H7 (cell line): Measurements from ENCODE around the gene CCDC136. TPM values are rescaled to one million over a fixed set of nuclear protein-coding genes. Genes with fewer than 3 reads are reported as not detected.

ENCODE experiments used
- DNase-seq: peaks from one replicate; pipeline ENCODE4 v3.0.0; 2012
- H3K27me3 ChIP-seq: 2 replicates; pipeline ENCODE4 v1.6.0; 2011; ENCODE audit warnings: mild to moderate bottlenecking, low read length; ENCODE audit not compliant: control insufficient read depth, insufficient read depth
- H3K36me3 ChIP-seq: replicated peaks from 2 replicates; pipeline ENCODE4 v1.5.1; 2011; ENCODE audit warnings: low read length; ENCODE audit not compliant: control insufficient read depth, insufficient read depth
- H3K4me3 ChIP-seq: 2 replicates; pipeline ENCODE4 v1.5.1; 2011; ENCODE audit warnings: low read depth, mild to moderate bottlenecking, control low read depth, low read length, moderate library complexity; ENCODE audit not compliant: insufficient read depth
- total RNA-seq: library from RNA; depleted of rRNA; stranded (reverse); fragments of >200 nt; shearing (Covaris generic); gene quantifications from 2 replicates; pipeline ENCODE4 v1.2.3, GENCODE V29; 2014

CCDC136 gene
- total RNA-seq, 1 experiment from 2014 or later: 9.7 TPM

DNA sequence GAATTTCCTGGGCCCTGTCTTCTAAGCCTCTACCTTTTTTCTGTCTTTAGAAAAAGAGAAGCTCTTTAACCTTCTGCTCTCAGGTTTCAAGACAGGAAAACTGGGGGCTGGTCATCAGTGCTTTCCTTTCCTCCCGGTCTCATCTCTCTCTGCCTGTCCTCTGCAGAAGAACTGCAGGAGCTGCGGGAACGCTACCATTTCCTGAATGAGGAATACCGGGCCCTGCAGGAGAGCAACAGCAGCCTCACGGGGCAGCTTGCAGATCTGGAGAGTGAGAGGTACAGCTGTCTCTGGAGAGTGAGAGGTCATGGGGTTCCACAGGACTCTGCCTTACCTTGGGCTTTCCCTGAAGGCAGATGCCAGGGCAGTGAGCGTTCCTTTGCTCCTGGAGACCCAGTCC, 12.7 kb downstream of the CCDC136 start:
- DNase-seq: no peak
- Histone ChIP-seq H3K4me3 (no peak overlapping the region), H3K36me3 (peaks cover 24% of the 10 kb centered on the region), H3K27me3 (no peaks in the 10 kb centered on the region)

GRCh38 chr7:128805225-128805624, 13.5 kb downstream of the CCDC136 start:
- DNase-seq: no peak
- H3K4me3 ChIP-seq: no peak overlapping the region
- no peaks in the 10 kb centered on the region for H3K27me3 ChIP-seq
- peaks cover 22% of the 10 kb centered on the region for H3K36me3 ChIP-seq

- Histone ChIP-seq H3K36me3 (peaks cover 24% of the 10 kb centered on the region), H3K27me3 (no peaks in the 10 kb centered on the region), H3K4me3 (no peak overlapping the region)
- DNase-seq: no peak
Observed at GRCh38 chr7:128807191-128807590, 15.4 kb downstream of the CCDC136 start.

DNA sequence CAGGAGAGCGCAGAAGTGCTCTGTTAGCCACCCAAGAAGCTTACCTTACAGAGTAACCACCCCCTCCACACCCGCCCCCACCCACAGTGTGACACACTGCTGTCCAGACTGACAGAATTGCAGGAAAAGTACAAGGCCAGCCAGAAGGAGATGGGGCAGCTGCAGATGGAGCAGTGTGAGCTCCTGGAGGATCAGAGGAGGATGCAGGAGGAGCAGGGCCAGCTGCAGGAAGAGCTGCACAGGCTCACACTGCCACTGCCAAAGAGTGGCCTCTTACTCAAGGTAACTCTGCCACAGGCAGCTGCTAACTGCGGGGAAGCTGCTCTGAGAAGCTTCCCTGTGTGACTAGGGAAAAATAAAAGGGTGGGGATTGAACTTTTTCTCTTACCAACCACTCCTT, 17.6 kb downstream of the CCDC136 start:
- no peak for DNase-seq
- H3K36me3 ChIP-seq: peaks cover 24% of the 10 kb centered on the region
- H3K4me3 ChIP-seq: no peak overlapping the region
- H3K27me3 ChIP-seq: no peaks in the 10 kb centered on the region

DNA sequence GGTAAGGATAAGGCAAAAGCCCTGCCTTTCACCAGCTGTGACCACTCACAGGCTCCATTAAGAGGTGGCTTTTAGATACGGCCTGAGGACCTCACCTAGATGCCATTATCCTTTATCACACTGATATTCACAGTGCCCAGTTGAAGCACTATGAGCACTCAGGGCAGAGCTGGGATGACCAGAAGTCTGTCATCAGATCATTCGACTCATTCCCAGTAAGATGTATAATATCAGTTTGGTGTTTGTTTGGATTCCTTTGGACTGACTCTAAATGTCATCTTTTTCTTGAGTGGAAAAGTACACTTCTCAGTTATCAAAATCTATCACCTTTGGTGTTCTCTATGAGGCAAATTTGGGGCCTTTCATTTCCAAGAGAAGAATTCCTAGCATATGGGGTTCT, 18.7 kb downstream of the CCDC136 start:
- Histone ChIP-seq H3K4me3 (no peak overlapping the region), H3K36me3 (peaks cover 22% of the 10 kb centered on the region), H3K27me3 (no peaks in the 10 kb centered on the region)
- no peak for DNase-seq

DNA sequence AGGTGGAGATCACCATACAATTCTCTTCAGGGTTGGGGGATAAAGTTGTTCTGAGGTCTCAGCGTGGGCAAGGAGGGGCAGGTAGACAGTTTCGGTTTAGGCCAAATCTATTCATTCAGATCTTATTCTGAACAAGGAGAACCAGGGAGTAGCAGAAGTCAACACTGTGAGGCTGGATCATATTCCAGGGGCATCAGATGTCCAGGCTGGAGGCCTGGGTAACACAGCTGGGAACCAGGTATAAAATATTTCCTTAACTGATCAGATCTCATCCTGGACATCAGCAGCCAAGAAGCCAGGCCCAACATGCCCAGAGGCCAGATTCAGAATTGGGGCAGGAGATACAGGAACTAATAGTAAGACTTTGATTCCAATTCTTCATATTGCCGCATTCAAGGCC, 19.2 kb downstream of the CCDC136 start:
- H3K36me3 ChIP-seq: peaks cover 18% of the 10 kb centered on the region
- no peaks in the 10 kb centered on the region for H3K27me3 ChIP-seq
- no peak overlapping the region for H3K4me3 ChIP-seq
- no peak for DNase-seq

GRCh38 chr7:128811631-128812430, 20.1 kb downstream of the CCDC136 start:
- H3K27me3 ChIP-seq: no peaks in the 10 kb centered on the region
- DNase-seq: no peak
- H3K36me3 ChIP-seq: peaks cover 9% of the 10 kb centered on the region
- H3K4me3 ChIP-seq: no peak overlapping the region

DNA sequence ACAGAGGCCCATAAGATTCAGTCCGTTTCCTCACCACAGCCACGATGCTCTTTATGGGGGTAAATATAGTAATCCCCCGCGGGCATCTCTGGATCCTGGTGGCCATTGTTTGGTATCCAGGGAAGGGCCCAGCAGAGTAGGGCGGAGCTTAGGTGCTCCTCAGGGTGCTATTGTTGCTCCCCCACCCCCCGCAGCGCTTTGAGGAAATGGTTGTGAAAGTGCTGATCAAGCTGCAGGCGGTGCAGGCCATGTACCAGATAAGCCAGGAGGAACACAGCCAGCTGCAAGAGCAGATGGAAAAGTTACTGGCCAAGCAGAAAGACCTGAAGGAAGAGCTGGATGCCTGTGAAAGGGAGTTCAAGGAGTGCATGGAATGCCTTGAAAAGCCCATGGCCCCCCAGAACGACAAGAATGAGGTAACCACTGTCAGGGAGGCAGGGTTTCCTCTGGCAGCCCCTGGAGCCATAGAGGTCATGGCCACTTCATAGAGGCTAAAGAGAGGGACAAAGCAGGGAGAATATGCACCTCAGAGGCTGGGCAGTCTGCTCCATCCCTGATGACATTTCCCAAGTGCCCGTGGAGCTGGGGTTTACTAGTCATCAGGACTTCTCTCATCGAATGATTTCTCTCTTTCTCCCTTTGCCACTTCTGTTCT, 20.9 kb downstream of the CCDC136 start:
- peak; percentile 63 for DNase-seq
- Histone ChIP-seq H3K36me3 (peaks cover 7% of the 10 kb centered on the region), H3K4me3 (no peak overlapping the region), H3K27me3 (no peaks in the 10 kb centered on the region)

GRCh38 chr7:128814499-128814898, 22.7 kb downstream of the CCDC136 start:
- no peak for DNase-seq
- Histone ChIP-seq H3K4me3 (no peak overlapping the region), H3K36me3 (peaks cover 4% of the 10 kb centered on the region), H3K27me3 (no peaks in the 10 kb centered on the region)

DNA sequence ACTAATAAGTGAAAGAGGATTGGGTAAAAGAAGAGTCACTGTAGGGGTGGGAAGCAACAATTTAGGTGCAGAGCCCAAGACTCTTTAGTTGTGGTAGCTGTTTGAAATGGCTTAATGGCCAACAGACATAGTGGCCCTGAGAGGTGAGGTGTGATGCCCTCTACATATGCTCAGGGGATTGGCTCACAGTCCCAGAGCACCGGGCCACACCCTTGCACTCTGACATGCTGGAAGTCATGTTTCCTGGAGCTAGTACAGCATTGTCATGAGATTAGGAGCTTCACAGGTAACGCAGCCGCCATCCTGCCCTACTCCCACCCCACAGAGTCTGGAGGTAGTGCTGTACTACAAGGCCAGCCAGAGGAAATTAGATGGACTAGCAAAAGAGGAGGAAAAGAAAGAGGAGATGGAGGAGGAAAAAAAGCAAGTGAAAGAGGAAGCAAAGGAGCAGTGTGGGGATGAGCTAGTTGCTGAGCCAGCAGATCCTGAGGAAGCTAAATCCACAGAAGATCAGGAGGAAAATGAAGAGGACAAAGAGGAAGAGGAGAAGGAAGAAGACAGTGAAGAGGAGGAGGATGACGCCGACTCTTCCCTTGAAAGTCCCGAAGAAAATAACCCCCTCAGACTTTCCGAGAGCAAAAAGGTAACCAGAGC, 23.6 kb downstream of the CCDC136 start:
- Histone ChIP-seq H3K4me3 (no peak overlapping the region), H3K27me3 (no peaks in the 10 kb centered on the region), H3K36me3 (peaks cover 4% of the 10 kb centered on the region)
- DNase-seq: no peak

GRCh38 chr7:128818694-128819093, 26.9 kb downstream of the CCDC136 start:
- Histone ChIP-seq H3K27me3 (no peaks in the 10 kb centered on the region; the same call in 1 of the 2 replicates), H3K36me3 (no peaks in the 10 kb centered on the region; the same call in 1 of the 2 replicates), H3K4me3 (no peak overlapping the region)
- no peak for DNase-seq

DNA sequence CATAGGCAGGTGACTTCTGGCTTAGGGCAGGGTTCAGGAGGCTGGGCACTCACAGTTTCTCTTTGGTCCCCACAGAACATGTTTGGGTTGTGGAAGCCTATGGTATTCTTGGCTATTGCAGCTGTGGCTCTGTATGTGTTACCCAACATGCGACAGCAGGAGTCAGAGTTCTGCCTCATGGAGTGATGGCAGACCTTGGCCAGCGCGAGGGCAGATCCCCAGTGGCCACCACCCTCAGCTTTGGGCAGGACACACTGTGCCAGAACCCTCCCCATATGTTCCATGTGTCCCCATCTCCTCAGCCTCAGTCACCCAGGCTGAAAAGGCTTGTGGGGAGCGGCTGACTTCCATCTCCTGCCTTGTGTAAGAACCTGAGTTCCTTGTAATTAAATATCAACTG, 30.0 kb downstream of the CCDC136 start:
- Histone ChIP-seq H3K27me3 (no peaks in the 10 kb centered on the region; the same call in none of the 2 replicates), H3K36me3 (no peaks in the 10 kb centered on the region), H3K4me3 (no peak overlapping the region)
- no peak for DNase-seq

DNA sequence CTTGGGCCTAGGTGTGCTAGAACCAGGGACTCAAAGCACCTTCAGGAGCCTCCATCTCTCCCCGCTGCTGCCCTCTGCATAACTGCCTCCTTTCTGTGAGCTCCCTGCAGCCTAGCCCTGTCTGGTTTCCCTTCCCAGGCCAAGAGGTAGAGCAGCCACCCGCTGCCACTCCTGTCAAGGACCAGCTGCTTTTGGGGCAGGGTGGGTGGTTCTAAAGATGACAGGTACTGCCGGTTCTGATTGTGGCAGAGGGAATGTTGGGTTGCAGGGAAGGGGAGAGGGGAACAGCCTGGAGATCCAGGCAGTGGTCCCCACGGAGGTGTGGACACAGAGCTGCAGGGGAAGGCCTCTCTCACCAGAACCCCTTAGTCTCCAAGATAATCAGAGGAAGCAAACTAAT, 34.7 kb downstream of the CCDC136 start:
- no peaks in the 10 kb centered on the region for H3K36me3 ChIP-seq
- no peak for DNase-seq

DNA sequence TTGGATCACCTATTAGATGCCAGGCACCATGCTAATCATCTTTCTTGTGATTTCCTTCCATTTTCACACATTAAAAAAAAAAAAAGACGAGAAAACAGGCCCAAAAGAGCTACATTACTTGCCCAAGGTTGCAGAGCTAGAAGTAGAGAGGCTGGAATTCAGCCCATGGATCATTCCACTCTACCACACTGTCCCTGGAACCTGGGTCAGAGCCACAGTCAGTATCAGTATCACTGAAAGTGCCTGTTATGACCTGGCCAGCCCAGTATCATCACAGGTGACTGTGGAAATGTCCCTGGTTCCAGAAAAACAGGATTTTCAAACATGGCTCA, 35.1 kb downstream of the CCDC136 start:
- Histone ChIP-seq H3K27me3 (peaks cover 16% of the 10 kb centered on the region), H3K4me3 (no peak overlapping the region), H3K36me3 (no peaks in the 10 kb centered on the region)
- no peak for DNase-seq

More for the DNA sequence above, 34.7 kb downstream of the CCDC136 start:
- Histone ChIP-seq H3K27me3 (peaks cover 16% of the 10 kb centered on the region), H3K4me3 (no peak overlapping the region)
